SK-N-SH (cell line): ENCODE data around the gene PRKCB. TPM values are rescaled to one million over a fixed set of nuclear protein-coding genes. Genes with fewer than 3 reads are reported as not detected.

Experiments
- CTCF ChIA-PET: fragments of 300-600, 350-600 bp; formaldehyde crosslinking; extraction: SDS; loops from one replicate; lab custom pipeline; 2021; lab: Yijun Ruan, JAX
- POLR2A ChIA-PET: fragments of 350-600 bp; sonication (Branson Sonifier 250); formaldehyde crosslinking; extraction: SDS; loops from one replicate; lab custom pipeline; 2020; ENCODE audit warnings: antibody characterized with exemption, inconsistent platforms; lab: Yijun Ruan, JAX
- DNase-seq: peaks from one replicate; pipeline ENCODE4 v3.0.0; 2012
- H2AFZ ChIP-seq: fragments of 200-600 bp; sonication (generic); 2 replicates; pipeline ENCODE4 v1.8.1; 2016; ENCODE audit warnings: antibody characterized with exemption, mild to moderate bottlenecking, low read depth
- H3F3A ChIP-seq: fragments of 200-600 bp; sonication (generic); replicated peaks from 2 replicates; pipeline ENCODE3; 2016; ENCODE audit warnings: antibody characterized with exemption, mild to moderate bottlenecking; ENCODE audit not compliant: insufficient read depth
- H3K27ac ChIP-seq, 2 experiments: fragments of 200-500 bp in 1 of 2; fragments of 200-600 bp in 1 of 2; sonication (Bioruptor generic) in 1 of 2; sonication (generic), shearing (Covaris generic) in 1 of 2; 2 replicates each; pipeline versions ENCODE4 v1.5.1 to v1.6.1; 2014 to 2016; ENCODE audit warnings: low read depth in 2 of 2, inconsistent platforms in 1 of 2, low read length in 1 of 2, mild to moderate bottlenecking in 1 of 2, mixed read lengths in 1 of 2
- H3K27me3 ChIP-seq: fragments of 200-600 bp; sonication (generic), shearing (Covaris generic); 2 replicates; pipeline ENCODE4 v1.6.1; 2016; ENCODE audit warnings: mixed run types; ENCODE audit not compliant: insufficient read depth
- H3K36me3 ChIP-seq, 2 experiments: fragments of 200-500 bp in 1 of 2; fragments of 200-600 bp in 1 of 2; sonication (Bioruptor generic) in 1 of 2; sonication (generic) in 1 of 2; replicated peaks in 1 of 2; 2 replicates each; pipeline versions ENCODE3 to v1.5.1; 2014 to 2016; ENCODE audit warnings: low read length in 1 of 2, mild to moderate bottlenecking in 1 of 2; ENCODE audit not compliant: insufficient read depth in 2 of 2, control insufficient read depth in 1 of 2
- H3K4me1 ChIP-seq, 2 experiments: fragments of 200-500 bp in 1 of 2; fragments of 200-600 bp in 1 of 2; sonication (Bioruptor generic) in 1 of 2; sonication (generic), shearing (Covaris generic) in 1 of 2; 2 replicates each; pipeline versions ENCODE4 v1.5.1 to v1.6.1; 2014 to 2016; ENCODE audit warnings: low read depth in 1 of 2, low read length in 1 of 2, mixed run types in 1 of 2; ENCODE audit not compliant: insufficient read depth in 2 of 2, control insufficient read depth in 1 of 2
- H3K4me2 ChIP-seq: fragments of 200-600 bp; sonication (generic), shearing (Covaris generic); 2 replicates; pipeline ENCODE4 v1.6.1; 2017; ENCODE audit warnings: mixed run types
- H3K4me3 ChIP-seq, 2 experiments: fragments of 200-500 bp in 1 of 2; fragments of 200-600 bp in 1 of 2; sonication (Bioruptor generic) in 1 of 2; sonication (generic), shearing (Covaris generic) in 1 of 2; 2 replicates each; pipeline versions ENCODE4 v1.5.1 to v1.8.1; 2014 to 2016; ENCODE audit warnings: low read depth in 2 of 2, inconsistent platforms in 1 of 2, low read length in 1 of 2, mild to moderate bottlenecking in 1 of 2, mixed read lengths in 1 of 2, moderate library complexity in 1 of 2
- H3K79me2 ChIP-seq: fragments of 200-600 bp; sonication (generic); 2 replicates; pipeline ENCODE4 v1.8.1; 2017; ENCODE audit warnings: mild to moderate bottlenecking; ENCODE audit not compliant: insufficient read depth
- H3K9ac ChIP-seq: fragments of 200-600 bp; sonication (generic); 2 replicates; pipeline ENCODE4 v1.6.1; 2017; ENCODE audit warnings: mixed run types
- H3K9me2 ChIP-seq: fragments of 200-600 bp; sonication (generic); 2 replicates; pipeline ENCODE4 v1.6.1; 2017; ENCODE audit warnings: mixed run types
- H3K9me3 ChIP-seq: fragments of 200-600 bp; sonication (generic); 2 replicates; pipeline ENCODE4 v1.6.1; 2017; ENCODE audit warnings: mixed run types, mild to moderate bottlenecking, moderate library complexity
- H4K20me1 ChIP-seq: fragments of 200-600 bp; sonication (generic); 2 replicates; pipeline ENCODE4 v1.6.1; 2017; ENCODE audit warnings: mild to moderate bottlenecking, mixed run types; ENCODE audit not compliant: insufficient read depth
- CTCF ChIP-seq: fragments of 200-600 bp; sonication (generic); IDR thresholded peaks from 2 replicates; pipeline ENCODE4 v1.6.1; 2017; ENCODE audit warnings: antibody characterized with exemption, mild to moderate bottlenecking, moderate library complexity
- GABPA ChIP-seq: IDR thresholded peaks from 2 replicates; pipeline ENCODE4 v1.4.0; 2012; ENCODE audit warnings: low read depth, mild to moderate bottlenecking
- JUND ChIP-seq: IDR thresholded peaks from 2 replicates; pipeline ENCODE4 v1.4.0; 2012
- MEF2A ChIP-seq: IDR thresholded peaks from 2 replicates; pipeline ENCODE4 v1.4.0; 2012; ENCODE audit warnings: low read depth, borderline replicate concordance
- NRF1 ChIP-seq: IDR thresholded peaks from 2 replicates; pipeline ENCODE4 v1.6.1; 2012; ENCODE audit warnings: low read depth, mild to moderate bottlenecking, low read length
- POLR2AphosphoS5 ChIP-seq: IDR thresholded peaks from 2 replicates; pipeline ENCODE4 v1.6.1; 2012; ENCODE audit warnings: low read depth, low read length
- RCOR1 ChIP-seq: fragments of 150-350 bp; IDR thresholded peaks from 2 replicates; pipeline ENCODE4 v1.6.1; 2017; ENCODE audit warnings: antibody characterized with exemption, low read length
- RFX5 ChIP-seq: IDR thresholded peaks from 2 replicates; pipeline ENCODE4 v1.6.1; 2012; ENCODE audit warnings: mild to moderate bottlenecking, improper control_type of control experiment, low read length
- SIN3A ChIP-seq: IDR thresholded peaks from 2 replicates; pipeline ENCODE4 v1.6.1; 2012; ENCODE audit warnings: low read depth, mild to moderate bottlenecking, low read length, moderate library complexity, borderline replicate concordance
- SMC3 ChIP-seq: IDR thresholded peaks from 2 replicates; pipeline ENCODE4 v1.6.1; 2012; ENCODE audit warnings: low read depth, low read length, improper control_type of control experiment
- USF1 ChIP-seq: IDR thresholded peaks from 2 replicates; pipeline ENCODE4 v1.4.0; 2012; ENCODE audit warnings: low read depth, borderline replicate concordance
- YY1 ChIP-seq: IDR thresholded peaks from 2 replicates; pipeline ENCODE4 v1.4.0; 2012; ENCODE audit warnings: low read depth, mild to moderate bottlenecking
- ZBTB33 ChIP-seq: IDR thresholded peaks from 2 replicates; pipeline ENCODE4 v1.4.0; 2012; ENCODE audit warnings: low read depth, borderline replicate concordance
- WGBS: methylation state at CpG from one replicate; pipeline ENCODE4 v1.1.6; 2017; ENCODE audit warnings: low lambda C conversion rate; 5-methylcytosine and 5-hydroxymethylcytosine counted together
- polyA plus RNA-seq, 3 experiments: library from polyadenylated mRNA; depleted of rRNA; stranded (reverse); fragments of >200 nt; gene quantifications; 2 replicates each; pipeline ENCODE4 v1.2.3, GENCODE V29; 2012
- TF ChIP-seq, protein P1 (sequence below): IDR thresholded peaks from 2 replicates; pipeline ENCODE4 v1.4.0; 2012; ENCODE audit warnings: low read depth
- TF ChIP-seq, protein P2 (sequence below): fragments of 150-350 bp; IDR thresholded peaks from 2 replicates; pipeline ENCODE4 v1.6.1; 2016; ENCODE audit warnings: mild to moderate bottlenecking, low read depth, low read length
- TF ChIP-seq, protein P3 (sequence below): IDR thresholded peaks from 2 replicates; pipeline ENCODE4; 2012

Gene PRKCB
- polyA plus RNA-seq, 1 of the 3 experiments (the other 2 are of a cell fraction): 0.12 TPM

DNA sequence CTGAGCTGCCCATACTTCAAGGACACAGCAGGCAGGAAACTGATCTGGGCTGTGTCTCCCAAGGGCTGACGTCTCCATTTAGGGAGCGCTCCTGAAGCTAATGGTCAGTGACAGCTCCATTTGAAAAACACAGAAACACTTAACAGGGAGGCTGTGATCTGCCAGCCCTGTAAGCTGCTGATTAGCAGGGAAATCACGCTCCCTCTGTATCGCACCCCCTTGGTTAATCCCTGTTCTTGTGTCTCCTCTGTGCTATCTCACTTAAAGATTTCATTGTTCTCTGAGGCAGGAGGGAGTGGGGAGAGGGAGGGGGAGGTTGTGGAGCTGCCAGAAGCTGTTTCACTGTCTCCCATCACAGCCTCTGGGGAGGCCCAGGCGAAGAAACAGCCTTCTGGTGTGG lies 372.9 kb downstream of the PRKCB start:
- WGBS: 43% methylated on average over 5 of the region's 5 CpGs
- Histone ChIP-seq H3K4me2 (no peak overlapping the region), H4K20me1 (no peaks in the 10 kb centered on the region), H3K4me3 (no peak overlapping the region), H3K4me1 (peaks cover 0 to 8% of the 10 kb centered on the region in 2 experiments; a peak in 1 of 4 replicates), H2AFZ (no peak overlapping the region), H3K36me3 (no peaks in the 10 kb centered on the region), H3K79me2 (no peaks in the 10 kb centered on the region), H3K27ac (no peak overlapping the region), H3F3A (no peaks in the 10 kb centered on the region), H3K9me2 (no peaks in the 10 kb centered on the region), H3K27me3 (no peaks in the 10 kb centered on the region), H3K9me3 (no peaks in the 10 kb centered on the region), H3K9ac (no peak overlapping the region)
- POLR2A ChIA-PET: no interaction called here
- peak; percentile 12 for DNase-seq
- CTCF ChIA-PET: interaction anchor here (0.7 to 2.0 kb wide), 4 partner anchors 9 to 44 kb away, joined by 3 to 9 read pairs (median 4); no protein-coding TSS in a partner anchor
- TF ChIP-seq RCOR1 (no peak), JUND (no peak), MEF2A (no peak), GABPA (no peak), USF1 (no peak), ZBTB33 (no peak), POLR2AphosphoS5 (no peak), SMC3 (no peak), YY1 (no peak), NRF1 (no peak)
- TF ChIP-seq, protein P1, sequence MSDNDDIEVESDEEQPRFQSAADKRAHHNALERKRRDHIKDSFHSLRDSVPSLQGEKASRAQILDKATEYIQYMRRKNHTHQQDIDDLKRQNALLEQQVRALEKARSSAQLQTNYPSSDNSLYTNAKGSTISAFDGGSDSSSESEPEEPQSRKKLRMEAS: no peak

- no peaks in the 10 kb centered on the region for H3K9me2 ChIP-seq
- TF ChIP-seq ZBTB33 (no peak), GABPA (no peak), YY1 (no peak), CTCF (no peak), POLR2AphosphoS5 (no peak), RCOR1 (no peak), RFX5 (no peak), SIN3A (no peak)
- TF ChIP-seq, protein P2, sequence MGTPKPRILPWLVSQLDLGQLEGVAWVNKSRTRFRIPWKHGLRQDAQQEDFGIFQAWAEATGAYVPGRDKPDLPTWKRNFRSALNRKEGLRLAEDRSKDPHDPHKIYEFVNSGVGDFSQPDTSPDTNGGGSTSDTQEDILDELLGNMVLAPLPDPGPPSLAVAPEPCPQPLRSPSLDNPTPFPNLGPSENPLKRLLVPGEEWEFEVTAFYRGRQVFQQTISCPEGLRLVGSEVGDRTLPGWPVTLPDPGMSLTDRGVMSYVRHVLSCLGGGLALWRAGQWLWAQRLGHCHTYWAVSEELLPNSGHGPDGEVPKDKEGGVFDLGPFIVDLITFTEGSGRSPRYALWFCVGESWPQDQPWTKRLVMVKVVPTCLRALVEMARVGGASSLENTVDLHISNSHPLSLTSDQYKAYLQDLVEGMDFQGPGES: no peak
- TF ChIP-seq, protein P3, sequence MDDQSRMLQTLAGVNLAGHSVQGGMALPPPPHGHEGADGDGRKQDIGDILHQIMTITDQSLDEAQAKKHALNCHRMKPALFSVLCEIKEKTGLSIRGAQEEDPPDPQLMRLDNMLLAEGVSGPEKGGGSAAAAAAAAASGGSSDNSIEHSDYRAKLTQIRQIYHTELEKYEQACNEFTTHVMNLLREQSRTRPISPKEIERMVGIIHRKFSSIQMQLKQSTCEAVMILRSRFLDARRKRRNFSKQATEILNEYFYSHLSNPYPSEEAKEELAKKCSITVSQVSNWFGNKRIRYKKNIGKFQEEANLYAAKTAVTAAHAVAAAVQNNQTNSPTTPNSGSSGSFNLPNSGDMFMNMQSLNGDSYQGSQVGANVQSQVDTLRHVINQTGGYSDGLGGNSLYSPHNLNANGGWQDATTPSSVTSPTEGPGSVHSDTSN: no peak
- H2AFZ ChIP-seq: no peak overlapping the region
- no peaks in the 10 kb centered on the region for H3K4me1 ChIP-seq
- no peaks in the 10 kb centered on the region for H3K27me3 ChIP-seq
- H3K4me3 ChIP-seq: no peak overlapping the region
- no peak overlapping the region for H3K27ac ChIP-seq
- ChIA-PET CTCF (no interaction called here), POLR2A (no interaction called here)
- H3K9ac ChIP-seq: no peak overlapping the region
- H3F3A ChIP-seq: no peaks in the 10 kb centered on the region
- no peaks in the 10 kb centered on the region for H3K79me2 ChIP-seq
- H3K4me2 ChIP-seq: no peak overlapping the region
- 20% methylated on average over 3 of the region's 3 CpGs for WGBS
- no peaks in the 10 kb centered on the region for H3K36me3 ChIP-seq
- H3K9me3 ChIP-seq: no peaks in the 10 kb centered on the region
- no peaks in the 10 kb centered on the region for H4K20me1 ChIP-seq
- no peak for DNase-seq
Measured at GRCh38 chr16:24214992-24215391, 379.2 kb downstream of the PRKCB start.
